H1 (cell line): ENCODE data around the gene KIAA0319L. TPM values are rescaled to one million over a fixed set of nuclear protein-coding genes. Genes with fewer than 3 reads are reported as not detected.

Experiments
- CTCF ChIA-PET: fragments of 300-600 bp; sonication (Branson Sonifier 250); formaldehyde crosslinking; loops from one replicate; lab custom pipeline; 2021; ENCODE audit not compliant: partially characterized antibody; lab: Charles Lee
- POLR2A ChIA-PET: fragments of 300-600 bp; sonication (Branson Sonifier 250); formaldehyde crosslinking; loops from one replicate; lab custom pipeline; 2021; ENCODE audit warnings: inconsistent platforms; ENCODE audit not compliant: partially characterized antibody; lab: Charles Lee
- DNase-seq, 2 experiments: peaks; one replicate each; pipeline versions ENCODE4 v3.0.0 to v3.0.0-alpha.2; 2010 to 2022; ENCODE audit warnings: low spot score in 2 of 2, low read depth in 1 of 2, mixed read lengths in 1 of 2
- FAIRE-seq: peaks from 2 replicates; lab custom pipeline; 2011; peaks lifted over from hg19 to GRCh38; lab: Jason Lieb, UNC
- H2AFZ ChIP-seq: 2 replicates; pipeline ENCODE4 v1.8.1; 2012; ENCODE audit warnings: low read length, inconsistent platforms
- H2AK5ac ChIP-seq: 2 replicates; pipeline ENCODE4 v1.6.1; 2013; ENCODE audit warnings: low read depth, low read length
- H2BK120ac ChIP-seq: replicated peaks from 2 replicates; pipeline ENCODE3; 2013; ENCODE audit warnings: low read depth, low read length, inconsistent platforms
- H2BK12ac ChIP-seq: 2 replicates; pipeline ENCODE4 v1.6.1; 2013; ENCODE audit warnings: low read depth, low read length
- H2BK15ac ChIP-seq: 2 replicates; pipeline ENCODE4 v1.6.1; 2013; ENCODE audit warnings: low read length
- H2BK20ac ChIP-seq: 2 replicates; pipeline ENCODE4 v1.6.1; 2013; ENCODE audit warnings: low read length
- H2BK5ac ChIP-seq: 2 replicates; pipeline ENCODE4 v1.6.1; 2013; ENCODE audit warnings: low read depth, low read length
- H3K14ac ChIP-seq: 2 replicates; pipeline ENCODE4 v1.6.1; 2013; ENCODE audit warnings: inconsistent platforms; ENCODE audit not compliant: insufficient read length
- H3K18ac ChIP-seq: 2 replicates; pipeline ENCODE4 v1.6.1; 2013; ENCODE audit warnings: low read length; ENCODE audit errors: extremely low read depth
- H3K23ac ChIP-seq: 2 replicates; pipeline ENCODE4 v1.6.1; 2013; ENCODE audit warnings: inconsistent platforms; ENCODE audit not compliant: insufficient read length
- H3K23me2 ChIP-seq: 2 replicates; pipeline ENCODE4 v1.6.1; 2013; ENCODE audit warnings: low read depth, low read length
- H3K27ac ChIP-seq: 2 replicates; pipeline ENCODE4 v1.6.1; 2011; ENCODE audit warnings: low read depth, low read length, inconsistent platforms
- H3K27me3 ChIP-seq, 4 experiments: replicated peaks in 1 of 4; 1 replicate in 1 of 4; 2 replicates in 3 of 4; pipeline versions ENCODE4 v1.6.1 to v1.8.1; 2011 to 2013; ENCODE audit warnings: low read length in 3 of 4, mild to moderate bottlenecking in 3 of 4, inconsistent platforms in 2 of 4, mixed read lengths in 2 of 4, moderate library complexity in 1 of 4; ENCODE audit not compliant: control insufficient read depth in 3 of 4, insufficient read depth in 3 of 4; ENCODE audit errors: extremely low read depth in 1 of 4
- H3K36me3 ChIP-seq, 4 experiments: 2 replicates each; pipeline versions ENCODE4 v1.6.1 to v1.8.1; 2011 to 2013; ENCODE audit warnings: mild to moderate bottlenecking in 4 of 4, low read length in 3 of 4, moderate library complexity in 2 of 4, control low read depth in 1 of 4, inconsistent platforms in 1 of 4; ENCODE audit not compliant: insufficient read depth in 4 of 4, control insufficient read depth in 2 of 4
- H3K4ac ChIP-seq: replicated peaks from 2 replicates; pipeline ENCODE3; 2013; ENCODE audit warnings: low read length, low read depth, mixed read lengths, inconsistent platforms; ENCODE audit not compliant: insufficient read length
- H3K4me1 ChIP-seq, 4 experiments: replicated peaks in 1 of 4; 1 replicate in 1 of 4; 2 replicates in 3 of 4; pipeline versions ENCODE4 v1.6.1 to v1.8.1; 2011 to 2013; ENCODE audit warnings: low read length in 3 of 4, inconsistent platforms in 2 of 4, mixed read lengths in 1 of 4; ENCODE audit not compliant: insufficient read depth in 4 of 4, control insufficient read depth in 3 of 4
- H3K4me2 ChIP-seq, 2 experiments: 2 replicates each; pipeline versions ENCODE4 v1.6.1 to v1.8.1; 2011 to 2013; ENCODE audit warnings: low read depth in 2 of 2, low read length in 2 of 2, control low read depth in 1 of 2, inconsistent platforms in 1 of 2, mild to moderate bottlenecking in 1 of 2; ENCODE audit not compliant: insufficient read depth in 1 of 2
- H3K4me3 ChIP-seq, 4 experiments: fragments of 200-600, 300-600 bp in 1 of 4; sonication (generic), shearing (Covaris generic), sonication (Bioruptor Twin) in 1 of 4; 2 replicates each; pipeline versions ENCODE4 v1.5.1 to v1.8.1; 2011 to 2016; ENCODE audit warnings: low read length in 4 of 4, low read depth in 3 of 4, control low read depth in 2 of 4, inconsistent platforms in 2 of 4, mild to moderate bottlenecking in 2 of 4, mixed read lengths in 1 of 4, moderate library complexity in 1 of 4; ENCODE audit not compliant: insufficient read depth in 2 of 4; ENCODE audit errors: extremely low read depth in 1 of 4
- H3K56ac ChIP-seq: replicated peaks from 2 replicates; pipeline ENCODE3; 2013; ENCODE audit warnings: low read depth, mild to moderate bottlenecking, mixed read lengths, low read length, inconsistent platforms; ENCODE audit not compliant: insufficient read length
- H3K79me1 ChIP-seq: 2 replicates; pipeline ENCODE4 v1.6.1; 2013; ENCODE audit warnings: low read depth, low read length, control low read depth
- H3K79me2 ChIP-seq, 2 experiments: 2 replicates each; pipeline versions ENCODE4 v1.6.1 to v1.8.1; 2012 to 2013; ENCODE audit warnings: low read length in 2 of 2, mild to moderate bottlenecking in 2 of 2, inconsistent platforms in 1 of 2; ENCODE audit not compliant: insufficient read depth in 2 of 2, control insufficient read depth in 1 of 2
- H3K9ac ChIP-seq, 4 experiments: replicated peaks in 1 of 4; 1 replicate in 1 of 4; 2 replicates in 3 of 4; pipeline versions ENCODE4 v1.6.1 to v1.8.1; 2011 to 2013; ENCODE audit warnings: low read depth in 3 of 4, low read length in 3 of 4, control low read depth in 2 of 4, mild to moderate bottlenecking in 2 of 4, moderate library complexity in 2 of 4, inconsistent platforms in 1 of 4; ENCODE audit errors: extremely low read depth in 1 of 4
- H3K9me3 ChIP-seq, 2 experiments: 2 replicates each; pipeline versions ENCODE4 v1.6.1 to v1.8.1; 2012 to 2013; ENCODE audit warnings: mild to moderate bottlenecking in 2 of 2, moderate library complexity in 2 of 2, control low read depth in 1 of 2, inconsistent platforms in 1 of 2, low read depth in 1 of 2, low read length in 1 of 2, mixed read lengths in 1 of 2; ENCODE audit not compliant: insufficient read depth in 2 of 2
- H4K20me1 ChIP-seq, 2 experiments: replicated peaks in 1 of 2; 2 replicates each; pipeline versions ENCODE3 to v1.8.1; 2011 to 2013; ENCODE audit warnings: inconsistent platforms in 2 of 2, low read length in 2 of 2, mild to moderate bottlenecking in 1 of 2; ENCODE audit not compliant: insufficient read depth in 2 of 2, control insufficient read depth in 1 of 2
- H4K5ac ChIP-seq: 2 replicates; pipeline ENCODE4 v1.6.1; 2013; ENCODE audit warnings: low read length, low read depth, mixed read lengths, inconsistent platforms; ENCODE audit not compliant: insufficient read length
- H4K8ac ChIP-seq: 2 replicates; pipeline ENCODE4 v1.8.0; 2013; ENCODE audit warnings: mild to moderate bottlenecking, moderate library complexity, low read length, inconsistent platforms; ENCODE audit not compliant: insufficient read depth; ENCODE audit errors: extremely low read depth
- H4K91ac ChIP-seq: replicated peaks from 2 replicates; pipeline ENCODE3; 2013; ENCODE audit warnings: low read length, mixed read lengths, inconsistent platforms; ENCODE audit not compliant: insufficient read length
- ASH2L ChIP-seq: fragments of 200-600, 300-600 bp; sonication (generic); IDR thresholded peaks from one replicate; pipeline ENCODE4 v1.7.1; 2017; ENCODE audit warnings: low read length
- CHD2 ChIP-seq: IDR thresholded peaks from 2 replicates; pipeline ENCODE4 v1.6.1; 2012; ENCODE audit warnings: low read length, improper control_type of control experiment
- CTBP2 ChIP-seq: IDR thresholded peaks from 2 replicates; pipeline ENCODE4 v1.7.0; 2011; ENCODE audit warnings: borderline replicate concordance, mild to moderate bottlenecking, moderate library complexity, mixed read lengths, low read length; ENCODE audit not compliant: insufficient read depth, insufficient read length
- E2F6 ChIP-seq: IDR thresholded peaks from 2 replicates; pipeline ENCODE4 v1.6.1; 2012; ENCODE audit warnings: inconsistent platforms
- EZH2 ChIP-seq: fragments of 200-600 bp; sonication (generic); IDR thresholded peaks from 2 replicates; pipeline ENCODE4 v1.7.1; 2012; ENCODE audit warnings: low read depth, mild to moderate bottlenecking, moderate library complexity, low read length, inconsistent platforms; ENCODE audit not compliant: severe bottlenecking
- MAFK ChIP-seq: IDR thresholded peaks from 2 replicates; pipeline ENCODE4 v1.6.1; 2012; ENCODE audit warnings: low read depth, mild to moderate bottlenecking, improper control_type of control experiment, low read length
- RAD21 ChIP-seq, 2 experiments: IDR thresholded peaks in 1 of 2; conservative IDR thresholded peaks in 1 of 2; 2 replicates each; pipeline ENCODE4 v1.6.1; 2011; ENCODE audit warnings: low read depth in 2 of 2, low read length in 2 of 2, improper control_type of control experiment in 1 of 2, inconsistent platforms in 1 of 2, mild to moderate bottlenecking in 1 of 2, moderate library complexity in 1 of 2
- RNF2 ChIP-seq: fragments of 200-900, 300-1000 bp; sonication (generic); IDR thresholded peaks from 2 replicates; pipeline ENCODE4 v1.7.1; 2016; ENCODE audit warnings: borderline replicate concordance, low read depth, mild to moderate bottlenecking, antibody characterized with exemption, low read length; ENCODE audit not compliant: poor library complexity, severe bottlenecking; ENCODE audit errors: missing control alignments
- SP4 ChIP-seq: IDR thresholded peaks from 2 replicates; pipeline ENCODE4 v1.6.1; 2012; ENCODE audit warnings: low read length, inconsistent platforms
- WGBS, 2 experiments: shearing (Covaris generic) in 1 of 2; methylation state at CpG; one replicate each; pipeline versions ENCODE4 v1.1.6 to v1.1.7; 2013 to 2015; ENCODE audit warnings: low lambda C conversion rate in 2 of 2, mixed read lengths in 2 of 2, inconsistent platforms in 1 of 2, low coverage in 1 of 2, missing lambda C conversion rate in 1 of 2; ENCODE audit not compliant: insufficient replicate concordance in 2 of 2, insufficient coverage in 1 of 2, insufficient read length in 1 of 2; ENCODE audit errors: extremely low coverage in 1 of 2, missing lambda C conversion rate in 1 of 2; 5-methylcytosine and 5-hydroxymethylcytosine counted together
- polyA plus RNA-seq, 7 experiments: library from polyadenylated mRNA; depleted of rRNA in 3 of 7; stranded (reverse) in 5 of 7; unstranded in 2 of 7; fragments of >200 nt in 5 of 7; fragments of 200-250 nt in 2 of 7; gene quantifications; 1 replicate in 5 of 7; 2 replicates in 1 of 7; 4 replicates in 1 of 7; pipeline versions ENCODE4 v1.2.1 to v1.2.3, GENCODE V29; 2011 to 2013; ENCODE audit warnings: missing spikeins in 2 of 7, mixed read lengths in 2 of 7
- total RNA-seq: library from RNA; stranded (reverse); fragmentation: NEBNext Ultra II Directional; extraction: Animal tissue kit (Norgen Biotek cat#: 25700); gene quantifications from 2 replicates; pipeline ENCODE4 v1.2.1, GENCODE V29; 2021

KIAA0319L gene
- total and polyA plus RNA-seq, 2 of the 8 experiments (the other 6 are each of a cell fraction or from before 2014, with no cell fraction given): 40.1 to 55.7 TPM

GRCh38 chr1:35564884-35565741 lies 7.9 kb upstream of the KIAA0319L start:
- Histone ChIP-seq H3K14ac (no peak overlapping the region), H3K23me2 (peaks cover 2% of the 10 kb centered on the region; the same call in 1 of the 2 replicates), H2AK5ac (no peak overlapping the region), H3K9me3 (no peaks in the 10 kb centered on the region), H3K56ac (no peak overlapping the region), H4K5ac (no peak overlapping the region), H3K18ac (no peak overlapping the region), H2BK12ac (0 out of 2 replicates have a peak overlapping the region, but pooled peaks have one; percentile 55), H3K79me1 (peaks cover 3% of the 10 kb centered on the region), H3K27me3 (peaks cover 0 to 9% (median 2%) of the 10 kb centered on the region in 4 experiments; a peak in 4 of 7 replicates), H3K4ac (no peak overlapping the region), H3K36me3 (peaks cover 14 to 23% (median 18%) of the 10 kb centered on the region in 4 experiments; a peak in 6 of 8 replicates), H2BK20ac (no peak overlapping the region), H4K20me1 (peaks cover 2 to 24% of the 10 kb centered on the region in 2 experiments), H3K4me1 (0 out of 7 replicates have a peak, but pooled peaks cover 0 to 2% (median 0%) of the 10 kb centered on the region in 4 experiments), H3K4me3 (no peak overlapping the region), H3K27ac (no peak overlapping the region), H3K23ac (no peak overlapping the region), H3K4me2 (no peak overlapping the region), H2BK120ac (no peak overlapping the region), H2BK15ac (no peak overlapping the region), H3K9ac (no peak overlapping the region), H2AFZ (no peak overlapping the region), H4K8ac (no peak overlapping the region), H3K79me2 (no peaks in the 10 kb centered on the region), H4K91ac (no peak overlapping the region), H2BK5ac (no peak overlapping the region)
- no peak for DNase-seq
- ChIA-PET CTCF (interaction anchor here (0.5 to 5.8 kb wide), 49 partner anchors 8 to 605 kb away, joined by 3 to 81 read pairs (median 4); partner anchors contain the start of genes C1orf216, CLSPN and TFAP2E), POLR2A (interaction anchor here (0.7 to 2.1 kb wide), 8 partner anchors 9 to 204 kb away, joined by 3 to 8 read pairs (median 4); partner anchors contain the start of genes CLSPN, KIAA0319L, NCDN and TFAP2E)
- FAIRE-seq: no peak
- 96% methylated on average over 26 of the region's 28 CpGs; no CpG with 5 or more reads in 1 of the 2 experiments for WGBS, 2 experiments
- TF ChIP-seq MAFK (no peak), ASH2L (no peak), RNF2 (no peak), E2F6 (no peak), CHD2 (no peak), CTBP2 (no peak), SP4 (no peak), RAD21 (IDR thresholded peaks at IDR 0.05 in 1 of 2, conservative IDR thresholded peaks at IDR 0.05 in 1 of 2; ENCODE audit: low read depth in 2 of 2, low read length in 2 of 2) (no peak), EZH2 (no peak)
